Smooth muscle cell (in vitro differentiated cells): ENCODE measurements around the gene OXCT1. TPM values are rescaled to one million over a fixed set of nuclear protein-coding genes. Genes with fewer than 3 reads are reported as not detected.

Experiments used
- DNase-seq: peaks from one replicate; lab custom pipeline; 2025; ENCODE audit not compliant: unreplicated experiment; lab: John Stamatoyannopoulos, UW
- H2AFZ ChIP-seq: fragments of 200-600 bp; sonication (generic); 2 replicates; pipeline ENCODE4 v1.6.0; 2016; ENCODE audit warnings: antibody characterized with exemption, low read depth, mild to moderate bottlenecking
- H3F3A ChIP-seq: fragments of 200-600 bp; sonication (generic); 2 replicates; pipeline ENCODE4 v1.6.0; 2017; ENCODE audit warnings: antibody characterized with exemption, low read depth
- H3K27ac ChIP-seq: fragments of 200-600 bp; sonication (generic); 2 replicates; pipeline ENCODE4 v1.5.1; 2016; ENCODE audit warnings: low read depth, mild to moderate bottlenecking
- H3K27me3 ChIP-seq: fragments of 200-600 bp; sonication (generic); 2 replicates; pipeline ENCODE4 v1.6.1; 2016; ENCODE audit warnings: low read depth, mild to moderate bottlenecking
- H3K36me3 ChIP-seq: fragments of 200-600 bp; sonication (generic); 2 replicates; pipeline ENCODE4 v1.5.1; 2016; ENCODE audit warnings: low read depth
- H3K4me1 ChIP-seq: fragments of 200-600 bp; sonication (generic); 2 replicates; pipeline ENCODE4 v1.5.1; 2016; ENCODE audit warnings: low read depth
- H3K4me2 ChIP-seq: fragments of 200-600 bp; sonication (generic); 2 replicates; pipeline ENCODE4 v1.6.0; 2016; ENCODE audit warnings: mild to moderate bottlenecking
- H3K4me3 ChIP-seq: fragments of 200-600 bp; sonication (generic); 2 replicates; pipeline ENCODE4 v1.5.1; 2016; ENCODE audit warnings: mild to moderate bottlenecking
- H3K79me2 ChIP-seq: fragments of 200-600 bp; sonication (generic); 2 replicates; pipeline ENCODE4 v1.6.0; 2016; ENCODE audit warnings: low read depth, mild to moderate bottlenecking
- H3K9ac ChIP-seq: fragments of 200-600 bp; sonication (generic); 2 replicates; pipeline ENCODE4 v1.6.0; 2016; ENCODE audit warnings: low read depth
- H3K9me3 ChIP-seq: fragments of 200-600 bp; sonication (generic); replicated peaks from 2 replicates; pipeline ENCODE4 v1.5.1; 2016; ENCODE audit warnings: low read depth
- H4K20me1 ChIP-seq: fragments of 200-600 bp; sonication (generic); 2 replicates; pipeline ENCODE4 v1.6.0; 2016; ENCODE audit warnings: low read depth
- CTCF ChIP-seq: fragments of 200-600 bp; sonication (generic); IDR thresholded peaks from 2 replicates; pipeline ENCODE4 v1.5.1; 2017; ENCODE audit warnings: borderline replicate concordance, mild to moderate bottlenecking, antibody characterized with exemption; ENCODE audit not compliant: insufficient read depth, poor library complexity, severe bottlenecking
- WGBS: methylation state at CpG from one replicate; pipeline ENCODE4 v1.1.7; 2016; ENCODE audit warnings: low lambda C conversion rate; 5-methylcytosine and 5-hydroxymethylcytosine counted together
- polyA plus RNA-seq: library from polyadenylated mRNA; unstranded; fragments of >200 nt; fragmentation: Nextera tagmentation; extraction: Ambion mirVana; gene quantifications from 2 replicates; pipeline ENCODE4 v1.2.1, GENCODE V29; 2016
- total RNA-seq: library from RNA; depleted of rRNA; stranded (reverse); fragments of >200 nt; gene quantifications from 2 replicates; pipeline ENCODE4 v1.2.3, GENCODE V29; 2014

OXCT1 gene
- total and polyA plus RNA-seq, 2 experiments from 2014 or later: 10.0 to 16.7 TPM

GRCh38 chr5:41681840-41682239, 188.4 kb downstream of the OXCT1 start:
- Histone ChIP-seq H3K4me2 (no peak overlapping the region), H3K27me3 (no peaks in the 10 kb centered on the region), H4K20me1 (no peaks in the 10 kb centered on the region), H3K9ac (no peak overlapping the region), H3K9me3 (peaks cover 5% of the 10 kb centered on the region), H3K4me3 (no peak overlapping the region), H3K4me1 (no peaks in the 10 kb centered on the region), H2AFZ (no peak overlapping the region), H3K79me2 (no peaks in the 10 kb centered on the region), H3K27ac (no peak overlapping the region), H3F3A (no peaks in the 10 kb centered on the region), H3K36me3 (no peaks in the 10 kb centered on the region)
- no peak for DNase-seq
- 55% methylated on average over 1 of the region's 1 CpG for WGBS
- TF ChIP-seq CTCF: no peak

Other genes starting within 250 kb of the OXCT1 start
- 36.9 and 38.9 TPM in 2 replicates for gene RIMOC1, start 33.9 kb upstream of the OXCT1 start, total RNA-seq
- 9.6 and 12.0 TPM in 2 replicates for gene RIMOC1, start 33.9 kb upstream of the OXCT1 start, polyA plus RNA-seq
- 12.4 and 22.9 TPM in 2 replicates for gene FBXO4, start 54.9 kb upstream of the OXCT1 start, total RNA-seq
- gene FBXO4, start 54.9 kb upstream of the OXCT1 start, polyA plus RNA-seq: 7.5 and 10.3 TPM in 2 replicates